GM21526 (cell line): ENCODE data around the gene C2orf80.
"Not testable (repeated sequence)": the region's sequence is repeated elsewhere in the genome, so short reads cannot be mapped to it uniquely, and the experiment has no call there.

Source experiments
- ATAC-seq: cut with Tn5 transposase; IDR thresholded peaks from one replicate; pipeline ENCODE4 v1.9.1; 2021; ENCODE audit warnings: moderate library complexity; ENCODE audit not compliant: unreplicated experiment, low FRiP score

The C2orf80 gene

GRCh38 chr2:208136716-208137094 lies 53.1 kb downstream of the C2orf80 start:
- ATAC-seq, result no peak

GRCh38 chr2:208135794-208136715 lies 53.8 kb downstream of the C2orf80 start:
- ATAC-seq, result no peak

GRCh38 chr2:208134928-208135586 lies 54.8 kb downstream of the C2orf80 start:
- ATAC-seq, result no peak

- no peak for ATAC-seq
Measured at GRCh38 chr2:208130712-208131110, 59.1 kb downstream of the C2orf80 start.

GRCh38 chr2:208129744-208130711 lies 59.8 kb downstream of the C2orf80 start, which contains the start of gene CRYGC:
Gene CRYGC (minus strand): TSS chr2:208129828. CDS start chr2:208129792, 36 bp downstream.
- ATAC-seq, result no peak

- ATAC-seq, result no peak
Measured at GRCh38 chr2:208128136-208128535, 61.7 kb downstream of the C2orf80 start.

GRCh38 chr2:208127090-208127489 lies 62.7 kb downstream of the C2orf80 start:
- ATAC-seq, result no peak

GRCh38 chr2:208125251-208125650 lies 64.6 kb downstream of the C2orf80 start:
- ATAC-seq, result no peak

- ATAC-seq, result not testable (repeated sequence)
Measured at GRCh38 chr2:208124013-208124715, 65.7 kb downstream of the C2orf80 start, which contains the start of gene CRYGD. Gene CRYGD (minus strand): TSS chr2:208124524. CDS start chr2:208124473, 51 bp downstream.

- ATAC-seq, result no peak
Measured at GRCh38 chr2:208122248-208122647, 67.6 kb downstream of the C2orf80 start.

- no peak for ATAC-seq
Measured at GRCh38 chr2:208118918-208119317, 70.9 kb downstream of the C2orf80 start.

GRCh38 chr2:208117390-208117789 lies 72.4 kb downstream of the C2orf80 start:
- ATAC-seq, result not testable (repeated sequence)
